Lower leg skin (tissue), 3 donors: ENCODE results near the gene ALG6.

Experiments used
- POLR2A ChIP-seq, 2 donors: fragments of 450-650 bp; IDR thresholded peaks; one replicate each; pipeline ENCODE4 v1.6.1; 2016 to 2017; ENCODE audit warnings: antibody characterized with exemption in 2 of 2, mild to moderate bottlenecking in 1 of 2, moderate library complexity in 1 of 2
- TF ChIP-seq, protein P1 (sequence below), 3 donors: fragments of 450-650 bp; IDR thresholded peaks; one replicate each; pipeline ENCODE4 v1.5.1; 2016; ENCODE audit warnings: antibody characterized with exemption in 3 of 3, mild to moderate bottlenecking in 3 of 3, moderate library complexity in 2 of 3

DNA sequence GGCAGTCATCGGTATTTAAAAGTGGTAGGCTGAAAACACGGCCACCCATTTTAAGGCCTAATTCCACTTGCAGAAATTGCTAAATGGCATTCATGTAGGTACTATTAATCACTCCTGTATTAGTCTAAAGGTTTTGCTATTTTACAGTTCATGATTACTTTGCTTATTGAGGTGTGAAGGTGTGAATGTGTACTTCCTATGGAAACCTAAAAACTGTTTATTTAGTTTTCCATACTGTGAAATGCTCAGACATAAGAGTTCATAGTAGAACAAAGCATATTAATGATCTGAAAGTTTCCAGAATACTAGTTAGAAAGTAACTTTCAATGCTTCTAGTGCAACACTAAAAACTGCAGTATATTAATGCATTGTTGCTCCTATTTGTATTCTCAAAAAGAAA is 85.8 kb downstream of the ALG6 start:
- TF ChIP-seq POLR2A (IDR thresholded peaks at IDR 0.05): no peak
- TF ChIP-seq, protein P1, sequence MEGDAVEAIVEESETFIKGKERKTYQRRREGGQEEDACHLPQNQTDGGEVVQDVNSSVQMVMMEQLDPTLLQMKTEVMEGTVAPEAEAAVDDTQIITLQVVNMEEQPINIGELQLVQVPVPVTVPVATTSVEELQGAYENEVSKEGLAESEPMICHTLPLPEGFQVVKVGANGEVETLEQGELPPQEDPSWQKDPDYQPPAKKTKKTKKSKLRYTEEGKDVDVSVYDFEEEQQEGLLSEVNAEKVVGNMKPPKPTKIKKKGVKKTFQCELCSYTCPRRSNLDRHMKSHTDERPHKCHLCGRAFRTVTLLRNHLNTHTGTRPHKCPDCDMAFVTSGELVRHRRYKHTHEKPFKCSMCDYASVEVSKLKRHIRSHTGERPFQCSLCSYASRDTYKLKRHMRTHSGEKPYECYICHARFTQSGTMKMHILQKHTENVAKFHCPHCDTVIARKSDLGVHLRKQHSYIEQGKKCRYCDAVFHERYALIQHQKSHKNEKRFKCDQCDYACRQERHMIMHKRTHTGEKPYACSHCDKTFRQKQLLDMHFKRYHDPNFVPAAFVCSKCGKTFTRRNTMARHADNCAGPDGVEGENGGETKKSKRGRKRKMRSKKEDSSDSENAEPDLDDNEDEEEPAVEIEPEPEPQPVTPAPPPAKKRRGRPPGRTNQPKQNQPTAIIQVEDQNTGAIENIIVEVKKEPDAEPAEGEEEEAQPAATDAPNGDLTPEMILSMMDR (IDR thresholded peaks at IDR 0.05): no peak
